PFSK-1 (cell line): ENCODE data around the gene ARFGAP1.

ENCODE experiments used
- POLR2AphosphoS5 ChIP-seq: IDR thresholded peaks from 2 replicates; pipeline ENCODE4 v1.6.1; 2012; ENCODE audit warnings: low read depth, mild to moderate bottlenecking, control low read depth, low read length, moderate library complexity
- SIN3A ChIP-seq: IDR thresholded peaks from 2 replicates; pipeline ENCODE4 v1.6.1; 2012; ENCODE audit warnings: mild to moderate bottlenecking, low read length, moderate library complexity, borderline replicate concordance; ENCODE audit not compliant: insufficient read depth
- TAF1 ChIP-seq: IDR thresholded peaks from 2 replicates; pipeline ENCODE4 v1.6.1; 2012; ENCODE audit warnings: low read length, control low read depth, borderline replicate concordance; ENCODE audit not compliant: insufficient read depth

DNA sequence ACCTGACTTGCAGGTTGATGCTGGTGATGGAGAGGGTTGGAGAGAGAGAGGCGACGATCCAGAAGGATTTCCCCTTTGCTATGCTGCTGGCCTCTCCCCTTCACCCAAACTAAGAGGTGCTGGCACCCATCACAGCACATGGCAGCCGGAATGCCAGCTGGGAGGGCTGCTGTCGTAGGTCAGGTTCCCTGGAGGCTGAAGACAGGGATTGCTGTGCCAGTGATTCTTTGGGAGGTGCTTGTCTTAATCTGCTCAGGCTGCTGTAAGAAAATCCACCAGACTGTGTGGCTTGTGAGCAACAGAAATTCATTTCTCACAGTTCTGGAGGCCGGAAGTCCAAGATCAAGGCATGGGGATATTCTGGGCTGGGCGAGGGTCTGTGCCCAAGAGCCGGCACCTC is 4.4 kb upstream of the ARFGAP1 start:
- TF ChIP-seq TAF1 (no peak), POLR2AphosphoS5 (no peak), SIN3A (no peak)
